HepG2 (cell line): ENCODE data around the gene PDZRN4. TPM values are rescaled to one million over a fixed set of nuclear protein-coding genes. Genes with fewer than 3 reads are reported as not detected.

Experiments
- ATAC-seq: fragments of 200-7000 bp; cut with Tn5 transposase; 3 replicates; pipeline ENCODE4 v1.9.1; 2020; ENCODE audit warnings: mild to moderate bottlenecking, moderate library complexity
- BruUV-seq: library from RNA; stranded (reverse); fragments of 400-500 nt; replicated peaks from 2 replicates; lab custom pipeline; 2021; lab: Mats Ljungman, UMichigan
- CTCF ChIA-PET: fragments of 300-600 bp; formaldehyde crosslinking; extraction: SDS; loops from one replicate; lab custom pipeline; 2021; ENCODE audit warnings: low total read pairs, inconsistent platforms, low intra/inter-chr PET ratio; lab: Yijun Ruan, JAX
- POLR2A ChIA-PET: fragments of 350-600 bp; sonication (Branson Sonifier 250); formaldehyde crosslinking; loops from one replicate; lab custom pipeline; 2020; ENCODE audit warnings: antibody characterized with exemption, inconsistent platforms; lab: Yijun Ruan, JAX
- DNase-seq: peaks from one replicate; pipeline ENCODE4 v3.0.0-alpha.2; 2015; ENCODE audit warnings: low spot score
- FAIRE-seq: peaks from 3 replicates; lab custom pipeline; 2011; peaks lifted over from hg19 to GRCh38; lab: Jason Lieb, UNC
- H2AFZ ChIP-seq: one replicate; pipeline ENCODE4 v1.6.1; 2011; ENCODE audit warnings: low read length, inconsistent platforms
- H3K27ac ChIP-seq: fragments of 300-600 bp; 3 replicates; pipeline ENCODE4 v1.8.0; 2011; ENCODE audit warnings: mixed run types, mild to moderate bottlenecking, mixed read lengths, low read length, inconsistent platforms; ENCODE audit not compliant: insufficient read depth; ENCODE audit errors: extremely low read length
- H3K27me3 ChIP-seq, 2 experiments: fragments of 200-600 bp in 1 of 2; 2 replicates in 1 of 2; 3 replicates in 1 of 2; pipeline versions ENCODE4 v1.6.0 to v1.8.0; 2011; ENCODE audit warnings: low read length in 2 of 2, mild to moderate bottlenecking in 2 of 2, moderate library complexity in 2 of 2, inconsistent platforms in 1 of 2; ENCODE audit not compliant: insufficient read depth in 2 of 2, control insufficient read depth in 1 of 2
- H3K36me3 ChIP-seq, 2 experiments: fragments of 200-600 bp in 1 of 2; replicated peaks in 1 of 2; 2 replicates in 1 of 2; 3 replicates in 1 of 2; pipeline versions ENCODE4 v1.5.1 to v1.8.0; 2011; ENCODE audit warnings: low read length in 2 of 2, inconsistent platforms in 1 of 2; ENCODE audit not compliant: insufficient read depth in 2 of 2, control insufficient read depth in 1 of 2
- H3K4me1 ChIP-seq: 2 replicates; pipeline ENCODE4 v1.5.1; 2012; ENCODE audit warnings: low read length, inconsistent platforms; ENCODE audit not compliant: insufficient read depth
- H3K4me2 ChIP-seq: 2 replicates; pipeline ENCODE4 v1.6.0; 2011; ENCODE audit warnings: low read depth, low read length, inconsistent platforms
- H3K4me3 ChIP-seq, 3 experiments: fragments of 200-600 bp in 1 of 3; sonication (generic), shearing (Covaris generic) in 1 of 3; replicated peaks in 1 of 3; 2 replicates each; pipeline ENCODE4 v1.5.1; 2011 to 2016; ENCODE audit warnings: low read length in 3 of 3, inconsistent platforms in 2 of 3, low read depth in 2 of 3, mild to moderate bottlenecking in 2 of 3, control low read depth in 1 of 3, mixed read lengths in 1 of 3; ENCODE audit not compliant: insufficient read depth in 1 of 3
- H3K79me2 ChIP-seq: one replicate; pipeline ENCODE4 v1.6.1; 2011; ENCODE audit warnings: low read length, inconsistent platforms; ENCODE audit not compliant: insufficient read depth
- H3K9ac ChIP-seq: 2 replicates; pipeline ENCODE4 v1.6.0; 2011; ENCODE audit warnings: mild to moderate bottlenecking, low read depth, low read length, inconsistent platforms; ENCODE audit not compliant: insufficient read depth
- H3K9me3 ChIP-seq: 2 replicates; pipeline ENCODE4 v1.5.1; 2012; ENCODE audit warnings: mild to moderate bottlenecking, low read length
- H4K20me1 ChIP-seq: 2 replicates; pipeline ENCODE4 v1.6.0; 2011; ENCODE audit warnings: inconsistent platforms, mild to moderate bottlenecking, low read length, moderate library complexity; ENCODE audit not compliant: insufficient read depth
- FOXA3 ChIP-seq: IDR thresholded peaks from 2 replicates; pipeline ENCODE4 v1.6.1; 2016; ENCODE audit warnings: missing genetic modification reagents, missing compliant biosample characterization
- MAZ ChIP-seq, 2 experiments: sonication (generic) in 1 of 2; formaldehyde crosslinking in 1 of 2; IDR thresholded peaks; 2 replicates each; pipeline versions ENCODE4 v1.5.0 to v1.6.1; 2012 to 2020; ENCODE audit warnings: low read depth in 2 of 2, mild to moderate bottlenecking in 2 of 2, borderline replicate concordance in 1 of 2, improper control_type of control experiment in 1 of 2, low read length in 1 of 2, missing genetic modification reagents in 1 of 2, moderate library complexity in 1 of 2
- NAIF1 ChIP-seq: sonication (generic); formaldehyde crosslinking; IDR thresholded peaks from 2 replicates; pipeline ENCODE4 v1.5.0; 2020; ENCODE audit warnings: mild to moderate bottlenecking, missing genetic modification reagents, borderline replicate concordance
- ZNF350 ChIP-seq: sonication (generic); formaldehyde crosslinking; IDR thresholded peaks from 2 replicates; pipeline ENCODE4 v1.4.0; 2020; ENCODE audit warnings: mild to moderate bottlenecking, low read depth, missing genetic modification reagents, borderline replicate concordance
- ZNF777 ChIP-seq: sonication (generic); formaldehyde crosslinking; IDR thresholded peaks from 2 replicates; pipeline ENCODE4 v1.4.0; 2020; ENCODE audit warnings: missing genetic modification reagents
- WGBS: methylation state at CpG from one replicate; pipeline ENCODE4 v1.1.6; 2017; ENCODE audit warnings: low lambda C conversion rate; 5-methylcytosine and 5-hydroxymethylcytosine counted together
- in situ Hi-C: cut with HindIII; loops from 2 replicates; pipeline ENCODE4 v1.10.0; 2017; ENCODE audit warnings: low pct_unique_long_range_greater_than_20kb; ENCODE audit not compliant: extremely low pct_ligation_motif_present
- intact Hi-C: fragments of 100-400 bp; cut with micrococcal nuclease; formaldehyde crosslinking; loops from one replicate; pipeline ENCODE4 v1.10.0; 2022; ENCODE audit not compliant: unreplicated experiment
- polyA plus RNA-seq, 8 experiments: library from polyadenylated mRNA; depleted of rRNA in 3 of 8; stranded (reverse) in 7 of 8; unstranded in 1 of 8; fragments of >200 nt; fragmentation: Illumina TruSeq in 4 of 8; extraction: Trizol in 4 of 8; gene quantifications; 2 replicates each; pipeline versions ENCODE4 v1.2.1 to v1.2.3, GENCODE V29; 2011 to 2016; ENCODE audit warnings: low read depth in 4 of 8, missing spikeins in 1 of 8, mixed read lengths in 1 of 8; ENCODE audit not compliant: insufficient read depth in 1 of 8
- total RNA-seq, 5 experiments: library from RNA; depleted of rRNA; stranded (reverse); fragments of >200 nt; fragmentation: Illumina TruSeq; extraction: Trizol; gene quantifications; 2 replicates each; pipeline ENCODE4 v1.2.3, GENCODE V29; 2016; ENCODE audit warnings: low read depth in 1 of 5
- TF ChIP-seq, protein P1 (sequence below): sonication (generic); formaldehyde crosslinking; IDR thresholded peaks from 2 replicates; pipeline ENCODE4 v1.5.0; 2020; ENCODE audit warnings: mild to moderate bottlenecking, missing genetic modification reagents, borderline replicate concordance
- TF ChIP-seq, protein P2 (sequence below): sonication (generic); formaldehyde crosslinking; IDR thresholded peaks from 2 replicates; pipeline ENCODE4 v1.8.0; 2022; ENCODE audit warnings: missing genetic modification reagents, mild to moderate bottlenecking, borderline replicate concordance

PDZRN4 gene
- total and polyA plus RNA-seq, 2 of the 13 experiments (the other 11 are each of a cell fraction or from before 2014, with no cell fraction given): not detected

DNA sequence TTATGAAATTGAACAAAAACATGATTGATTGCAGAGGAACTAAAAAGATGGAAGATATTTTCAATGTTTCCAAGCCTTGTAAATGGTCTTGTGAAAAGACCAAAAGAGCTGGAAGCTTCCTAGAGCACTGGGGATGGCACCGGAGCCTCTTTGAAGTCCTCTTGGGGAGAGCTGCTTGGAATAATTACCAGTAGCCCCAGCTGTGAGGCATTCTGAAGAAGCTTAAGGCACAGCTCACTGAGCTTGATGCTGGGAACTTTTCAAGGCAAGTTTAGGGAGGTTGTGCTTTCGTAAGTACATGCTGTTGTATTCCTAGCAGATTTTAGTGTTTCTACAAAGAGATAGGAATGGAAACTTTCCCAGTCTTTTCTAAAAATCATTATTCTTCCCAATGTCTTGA lies 13.9 kb downstream of the PDZRN4 start (continued):
- TF ChIP-seq NAIF1 (CRISPR knock-in tag) (no peak), MAZ (IDR thresholded peaks at IDR 0.05; ENCODE audit: borderline replicate concordance, low read depth, low read length) (no peak), MAZ (CRISPR knock-in tag; IDR thresholded peaks at IDR 0.05; ENCODE audit: low read depth) (no peak), ZNF350 (no peak)
- TF ChIP-seq, protein P1, sequence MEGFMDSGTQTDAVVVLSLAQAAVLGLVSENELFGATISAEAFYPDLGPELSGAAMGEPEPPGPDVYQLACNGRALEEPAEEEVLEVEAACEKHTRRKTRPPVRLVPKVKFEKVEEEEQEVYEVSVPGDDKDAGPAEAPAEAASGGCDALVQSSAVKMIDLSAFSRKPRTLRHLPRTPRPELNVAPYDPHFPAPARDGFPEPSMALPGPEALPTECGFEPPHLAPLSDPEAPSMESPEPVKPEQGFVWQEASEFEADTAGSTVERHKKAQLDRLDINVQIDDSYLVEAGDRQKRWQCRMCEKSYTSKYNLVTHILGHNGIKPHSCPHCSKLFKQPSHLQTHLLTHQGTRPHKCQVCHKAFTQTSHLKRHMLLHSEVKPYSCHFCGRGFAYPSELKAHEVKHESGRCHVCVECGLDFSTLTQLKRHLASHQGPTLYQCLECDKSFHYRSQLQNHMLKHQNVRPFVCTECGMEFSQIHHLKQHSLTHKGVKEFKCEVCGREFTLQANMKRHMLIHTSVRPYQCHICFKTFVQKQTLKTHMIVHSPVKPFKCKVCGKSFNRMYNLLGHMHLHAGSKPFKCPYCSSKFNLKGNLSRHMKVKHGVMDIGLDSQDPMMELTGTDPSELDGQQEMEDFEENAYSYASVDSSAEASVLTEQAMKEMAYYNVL: no peak
- TF ChIP-seq, all 625 proteins: peak for 0

DNA sequence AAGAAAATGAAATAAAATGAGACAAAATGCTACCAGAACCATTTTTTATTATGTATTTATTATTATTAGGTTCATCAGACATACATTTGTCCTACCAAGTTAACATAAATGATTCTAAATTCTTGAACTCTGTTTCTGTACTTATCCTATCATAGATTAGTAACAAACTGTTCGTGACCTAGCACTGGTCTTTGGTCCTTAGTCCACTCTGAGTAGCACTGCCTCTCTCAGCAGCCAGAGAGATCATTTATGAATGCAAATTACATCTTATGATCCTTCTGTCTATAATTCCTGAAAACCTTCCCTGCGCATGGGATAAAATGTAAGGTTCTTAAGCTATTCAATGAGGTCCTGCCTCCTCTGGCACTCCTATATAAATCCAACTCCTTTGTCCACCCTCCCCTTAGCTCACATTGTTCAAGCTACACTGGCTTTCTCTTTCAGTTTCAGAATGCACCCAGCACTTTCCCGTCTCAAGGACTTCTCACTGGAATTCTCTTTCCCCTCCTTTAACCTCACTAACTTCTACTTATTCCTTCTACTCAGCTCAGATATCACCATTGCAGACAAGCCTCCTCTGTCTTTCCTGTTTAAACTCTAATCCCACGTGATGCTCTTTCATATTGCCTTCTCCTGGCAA lies 17.1 kb downstream of the PDZRN4 start:
- H3K4me1 ChIP-seq: no peaks in the 10 kb centered on the region
- TF ChIP-seq, protein P2, sequence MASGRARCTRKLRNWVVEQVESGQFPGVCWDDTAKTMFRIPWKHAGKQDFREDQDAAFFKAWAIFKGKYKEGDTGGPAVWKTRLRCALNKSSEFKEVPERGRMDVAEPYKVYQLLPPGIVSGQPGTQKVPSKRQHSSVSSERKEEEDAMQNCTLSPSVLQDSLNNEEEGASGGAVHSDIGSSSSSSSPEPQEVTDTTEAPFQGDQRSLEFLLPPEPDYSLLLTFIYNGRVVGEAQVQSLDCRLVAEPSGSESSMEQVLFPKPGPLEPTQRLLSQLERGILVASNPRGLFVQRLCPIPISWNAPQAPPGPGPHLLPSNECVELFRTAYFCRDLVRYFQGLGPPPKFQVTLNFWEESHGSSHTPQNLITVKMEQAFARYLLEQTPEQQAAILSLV (CRISPR knock-in tag): no peak
- TF ChIP-seq FOXA3 (CRISPR knock-in tag) (no peak), ZNF777 (CRISPR knock-in tag) (no peak)
- ATAC-seq: no peak
- H4K20me1 ChIP-seq: no peaks in the 10 kb centered on the region
- H3K27ac ChIP-seq: no peak overlapping the region
- no peak overlapping the region for H2AFZ ChIP-seq
- no peaks in the 10 kb centered on the region for H3K79me2 ChIP-seq
- in situ Hi-C loops: no loop called here
- intact Hi-C loops: no loop called here
- FAIRE-seq: no peak
- no peak overlapping the region for H3K4me3 ChIP-seq
- WGBS: 13% methylated on average over 4 of the region's 4 CpGs
- no peak overlapping the region for H3K4me2 ChIP-seq
- no peak for DNase-seq
- H3K9me3 ChIP-seq: no peaks in the 10 kb centered on the region
- CTCF ChIA-PET: no interaction called here
- no peak overlapping the region for H3K9ac ChIP-seq
- H3K36me3 ChIP-seq: no peaks in the 10 kb centered on the region
- no peaks in the 10 kb centered on the region for H3K27me3 ChIP-seq
- BruUV-seq: no TSS peak
- POLR2A ChIA-PET: no interaction called here
